CD4-positive, alpha-beta T cell treated with Interferon gamma for 1 hour (primary cell): ENCODE data around the gene FRRS1L.

Experiments
- DNase-seq: peaks from one replicate; pipeline ENCODE4 v3.0.0-alpha.2; 2020

The FRRS1L gene

DNA sequence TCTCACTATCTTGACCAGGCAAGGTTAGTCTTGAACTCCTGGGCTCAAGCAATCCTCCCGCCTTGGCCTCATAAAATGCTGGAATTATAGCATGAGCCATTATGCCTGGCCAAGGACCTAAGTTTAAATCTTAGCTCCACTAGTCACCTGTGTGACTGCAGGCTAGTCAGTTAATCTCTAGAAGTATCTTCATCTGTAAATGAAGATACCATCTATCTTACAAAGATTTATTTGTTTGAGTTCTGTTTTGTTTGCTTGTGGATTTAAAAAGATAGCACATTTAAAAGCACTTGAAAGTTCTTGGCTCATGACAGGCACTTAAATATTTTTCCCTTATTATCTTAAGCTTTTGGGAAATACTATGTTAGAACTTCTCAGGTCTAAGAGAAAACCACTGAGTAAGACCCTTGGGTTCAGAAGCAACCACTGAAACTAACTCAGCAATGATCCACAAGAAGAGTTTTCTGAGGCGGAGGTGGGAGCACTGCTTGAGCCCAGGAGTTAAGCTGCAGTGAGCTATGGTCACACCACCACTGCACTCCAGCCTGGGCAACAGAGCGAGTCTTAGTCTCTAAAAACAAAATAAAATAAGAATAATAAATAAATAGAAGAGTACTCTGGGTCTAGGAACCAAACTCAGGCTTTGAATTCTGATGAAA is 66.4 kb downstream of the FRRS1L start:
- DNase-seq = no peak

DNA sequence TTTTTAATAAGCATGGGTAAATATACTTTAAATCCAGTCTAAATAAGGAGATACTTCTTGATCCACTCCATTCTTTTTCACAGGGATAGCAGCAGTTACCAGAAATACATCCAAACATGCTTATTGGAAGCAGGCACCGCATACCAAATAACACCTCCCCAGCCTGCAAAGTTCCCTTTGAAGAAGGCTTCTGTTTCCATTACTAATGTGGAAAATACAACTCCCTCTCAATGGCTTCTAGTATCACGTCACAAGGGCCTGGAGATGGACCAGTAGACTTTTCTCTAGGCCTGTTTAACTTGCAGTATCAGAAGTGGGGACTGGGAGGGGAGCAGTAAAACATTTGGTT is 68.1 kb downstream of the FRRS1L start:
- no peak for DNase-seq

DNA sequence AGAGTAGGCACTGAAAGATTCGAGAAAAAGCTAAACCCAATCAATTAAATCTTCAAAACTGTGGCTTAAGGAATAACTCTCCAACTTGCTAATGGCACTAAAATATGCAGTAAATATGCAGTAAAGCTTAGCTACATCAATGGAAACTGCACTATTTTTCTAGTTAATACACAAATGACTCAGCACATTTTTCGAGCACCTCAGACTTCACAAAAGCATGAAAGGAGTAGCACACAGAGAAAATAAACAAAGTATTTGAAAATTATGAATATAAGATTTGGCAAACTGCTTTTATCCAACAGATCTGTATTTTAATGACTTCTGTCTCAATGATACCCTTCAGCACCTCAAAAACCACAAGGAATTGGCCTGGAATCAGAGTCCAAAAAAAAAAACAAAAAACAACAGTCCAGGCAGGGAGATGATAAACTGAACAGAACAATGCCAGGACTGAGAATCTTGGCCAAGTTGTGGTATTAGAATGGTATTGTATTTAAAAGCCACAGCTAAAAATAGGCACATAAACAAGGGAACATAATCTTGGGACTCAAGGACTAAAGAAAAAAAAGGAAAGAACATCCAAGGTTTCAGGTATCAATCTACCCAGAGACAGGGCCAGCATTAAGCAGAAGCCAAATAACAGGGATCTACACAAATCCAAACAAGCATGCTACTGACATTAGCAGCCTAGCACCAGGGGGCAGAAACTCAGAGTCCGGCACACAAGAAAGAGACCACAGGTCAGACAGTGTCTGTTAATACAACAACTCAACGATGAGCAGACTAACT is 68.7 kb downstream of the FRRS1L start:
- no peak for DNase-seq

DNA sequence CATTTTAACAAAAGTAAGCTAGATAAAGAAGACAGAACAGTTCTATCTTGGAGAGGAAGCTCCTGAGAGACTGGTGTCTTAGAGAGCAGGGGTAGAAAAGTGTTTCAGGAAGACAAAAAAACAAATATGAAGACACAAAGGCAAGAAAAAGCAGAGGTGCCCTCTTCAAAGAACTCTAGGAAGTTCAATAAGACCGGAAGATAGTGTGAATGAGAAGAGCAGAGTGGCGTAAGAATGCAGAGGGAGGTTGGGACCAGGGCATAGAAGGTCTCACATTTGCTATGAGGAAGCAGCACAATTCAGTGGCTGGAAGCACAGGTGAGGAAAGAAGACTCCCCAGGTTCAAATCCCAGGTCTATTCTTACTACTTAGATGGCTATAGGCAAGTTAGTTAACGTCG is 69.9 kb downstream of the FRRS1L start:
- no peak for DNase-seq

DNA sequence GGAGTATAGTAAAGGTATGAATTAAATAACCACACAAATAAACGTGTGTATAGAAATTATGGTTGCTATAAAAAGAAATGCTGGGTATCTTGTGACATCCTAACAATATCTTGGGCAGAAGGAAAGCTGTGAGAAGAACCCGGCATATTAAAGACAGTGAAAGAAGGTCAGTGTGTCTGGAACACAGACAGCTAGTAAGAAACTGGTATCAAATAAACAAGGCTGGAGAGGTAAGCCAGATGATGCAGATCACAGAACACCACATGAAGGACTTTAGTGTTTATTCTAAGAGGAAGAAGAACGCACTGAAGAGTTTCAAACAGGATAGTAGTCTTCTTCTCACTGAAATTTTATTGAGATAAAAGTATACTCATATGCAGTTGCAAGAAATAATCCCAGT is 71.7 kb downstream of the FRRS1L start:
- no peak for DNase-seq

DNA sequence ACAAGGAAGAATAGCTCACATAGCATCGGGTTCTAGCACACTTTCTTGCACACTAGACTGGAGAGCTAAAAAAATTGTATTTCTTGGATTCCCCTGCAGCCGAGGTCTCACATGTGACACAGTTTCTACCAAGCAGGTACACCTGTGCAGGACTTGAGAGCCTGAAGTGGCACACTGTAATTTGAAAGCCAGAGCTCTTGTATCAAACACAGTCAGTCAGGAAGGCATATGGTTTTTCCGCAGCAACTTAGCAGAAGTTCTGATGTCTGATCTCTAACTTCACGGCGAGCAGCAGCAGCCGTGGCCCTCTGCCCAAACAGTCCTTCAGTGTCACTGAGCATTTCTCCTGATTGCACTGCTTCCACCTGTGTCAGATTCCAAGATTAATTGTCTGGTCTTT is 72.8 kb downstream of the FRRS1L start:
- no peak for DNase-seq

DNA sequence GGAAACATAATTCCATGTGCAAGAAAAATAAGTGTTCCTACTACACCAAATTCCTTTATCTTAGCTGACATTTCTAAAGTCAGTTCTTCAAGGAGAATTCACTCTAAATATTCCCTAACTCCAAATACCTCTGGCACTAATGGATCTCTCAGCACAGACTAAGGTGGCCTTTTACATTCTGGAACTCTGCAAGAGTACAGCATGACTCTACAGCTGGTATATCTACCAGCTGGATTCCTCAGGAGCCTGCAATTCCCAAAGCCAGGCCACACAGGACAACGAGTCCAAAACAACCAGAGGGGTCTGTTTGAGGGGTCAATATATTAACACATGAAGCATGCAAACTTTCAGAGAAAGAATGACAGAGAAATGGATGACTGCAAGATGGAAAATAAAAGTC is 74.5 kb downstream of the FRRS1L start:
- no peak for DNase-seq

DNA sequence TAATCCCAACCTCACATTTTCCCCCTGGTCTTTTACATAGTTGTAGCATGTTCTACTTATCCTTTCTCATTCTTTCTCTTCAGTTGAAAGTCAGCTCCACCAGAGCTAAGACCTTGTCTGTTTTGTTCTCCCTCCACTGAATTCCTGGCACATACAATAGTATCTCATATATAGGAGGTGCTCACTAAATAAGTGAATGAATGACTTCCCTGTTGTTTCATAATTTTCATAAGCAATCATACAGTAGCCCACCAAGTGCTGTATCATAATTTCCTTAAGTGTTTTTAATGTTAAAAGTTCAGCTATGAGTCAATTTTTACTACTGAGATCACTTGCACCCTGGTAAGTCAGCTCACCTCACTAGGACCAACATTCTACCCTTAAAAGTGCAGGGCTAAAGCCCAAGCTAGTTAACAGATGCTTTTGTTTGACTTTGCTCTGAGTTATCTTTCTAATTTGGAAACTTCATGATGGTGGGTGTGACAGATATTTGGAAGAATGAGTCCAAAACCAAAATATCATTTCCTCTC is 74.9 kb downstream of the FRRS1L start:
- DNase-seq = no peak

DNA sequence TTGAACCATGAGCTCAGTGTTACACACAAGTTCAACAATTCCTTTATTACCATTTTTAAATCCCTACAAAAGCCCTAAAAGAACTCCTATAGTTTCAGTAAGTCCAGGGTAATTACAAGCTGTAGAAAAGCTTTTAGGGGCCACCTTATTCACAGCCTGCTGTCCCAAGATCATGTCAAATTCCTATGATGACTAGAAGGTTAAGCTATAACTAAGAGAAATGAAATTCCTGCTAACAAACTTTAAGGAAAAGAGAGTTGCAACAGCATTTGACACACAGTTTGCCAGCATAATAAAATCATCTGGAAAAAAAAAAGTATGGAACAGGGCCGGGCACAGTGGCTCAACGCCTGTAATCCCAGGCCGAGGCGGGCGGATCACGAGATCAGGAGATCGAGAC is 78.8 kb downstream of the FRRS1L start:
- DNase-seq = no peak

DNA sequence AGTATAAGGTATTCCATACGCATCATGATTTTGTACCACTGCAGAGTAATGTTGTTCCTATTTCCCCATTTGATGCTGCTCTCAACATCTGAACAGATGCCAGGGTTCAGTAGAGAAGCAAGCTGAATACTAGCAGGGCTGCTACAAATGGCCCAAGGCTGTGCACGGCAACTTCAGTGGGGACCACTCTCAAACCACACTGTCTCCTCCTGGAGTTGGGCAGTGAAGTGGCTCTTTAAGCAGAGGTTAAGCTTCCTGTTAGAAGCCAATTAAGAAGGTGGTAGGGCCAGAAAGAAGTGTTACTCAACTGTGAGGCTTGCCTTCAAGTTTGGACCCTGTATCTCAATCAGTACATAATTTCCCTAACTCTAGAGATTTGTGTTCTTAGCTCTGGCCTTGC is 79.3 kb downstream of the FRRS1L start:
- DNase-seq = no peak

DNA sequence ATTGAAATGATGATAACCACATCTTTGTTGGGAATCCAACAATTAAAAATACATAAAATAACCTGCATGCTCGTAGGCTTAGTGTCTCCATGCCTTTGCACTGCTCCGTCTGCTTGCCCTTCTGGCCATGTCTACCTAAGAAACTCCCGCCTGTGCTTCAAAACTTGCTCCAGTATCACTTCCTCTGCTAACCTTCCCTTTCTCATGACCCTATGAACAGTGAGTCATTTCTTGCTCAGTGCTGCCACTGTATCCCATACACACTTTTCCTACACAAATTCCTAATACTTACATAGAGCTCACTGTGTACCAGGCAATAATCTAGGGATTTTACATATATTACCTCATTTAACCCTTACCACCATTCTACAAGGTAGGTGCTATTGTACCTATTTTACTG is 80.8 kb downstream of the FRRS1L start:
- DNase-seq = no peak

DNA sequence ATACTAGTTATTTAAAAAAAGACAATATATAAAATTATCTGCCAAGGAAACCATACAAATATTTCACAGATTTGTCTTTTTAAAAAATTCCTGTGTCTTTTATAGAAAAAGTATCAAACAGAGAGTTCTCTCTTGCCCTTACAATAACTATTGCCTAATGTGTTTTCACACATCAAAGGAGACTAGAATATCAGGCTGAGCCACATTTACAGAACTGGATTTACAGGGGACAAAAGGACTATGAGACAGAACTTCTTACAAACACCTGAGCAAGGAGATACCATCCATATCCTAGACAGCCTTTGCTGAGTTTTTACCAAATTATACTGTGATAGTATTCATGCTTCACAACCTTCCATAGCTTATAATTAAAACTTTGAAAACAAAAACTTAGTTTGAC is 81.5 kb downstream of the FRRS1L start:
- no peak for DNase-seq

DNA sequence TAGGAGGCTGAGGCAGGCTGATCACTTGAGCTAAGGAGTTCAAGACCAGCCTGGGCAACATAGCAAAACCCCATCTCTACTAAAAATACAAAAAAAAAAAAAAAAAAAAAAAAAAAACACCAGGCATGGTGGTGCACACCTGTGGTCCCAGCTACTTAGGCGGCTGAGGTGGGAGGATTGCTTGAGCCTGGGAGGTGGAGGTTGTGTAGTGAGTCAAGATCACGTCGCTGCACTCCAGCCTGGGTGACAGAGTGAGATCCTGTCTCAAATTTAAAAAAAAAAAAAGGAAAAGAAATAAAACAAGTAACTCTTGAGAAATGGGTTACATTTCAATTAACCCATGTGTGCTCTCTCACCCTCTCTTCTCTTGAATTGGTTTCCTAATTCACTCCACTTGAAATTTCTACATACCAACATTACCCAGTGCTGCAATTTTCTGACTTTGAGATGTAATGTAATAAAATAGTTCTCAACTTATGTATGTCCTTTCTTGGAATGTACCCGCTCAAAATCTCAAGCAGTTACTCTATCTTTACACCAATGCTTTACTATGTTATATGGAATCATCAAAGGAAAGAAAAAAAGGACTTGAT is 83.1 kb downstream of the FRRS1L start:
- no peak for DNase-seq

DNA sequence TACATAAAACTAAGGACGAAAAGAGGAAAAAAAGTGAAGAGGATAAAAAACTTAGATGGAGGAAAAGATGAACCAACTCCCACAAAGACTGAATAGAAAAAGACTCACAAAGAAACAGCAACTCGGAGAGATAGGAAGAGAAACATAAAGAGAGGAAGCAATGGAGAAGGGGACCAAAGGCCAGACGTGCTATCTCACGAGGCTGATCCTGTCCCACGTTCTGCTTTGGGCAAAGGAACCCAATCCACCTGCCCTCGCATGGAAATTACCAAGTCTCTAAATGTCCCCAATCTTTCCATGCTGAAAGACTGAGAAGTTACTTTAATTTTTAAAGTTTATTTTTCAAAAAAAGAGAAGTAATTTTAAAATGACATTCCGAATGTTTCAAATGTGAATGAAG is 83.9 kb downstream of the FRRS1L start:
- no peak for DNase-seq

DNA sequence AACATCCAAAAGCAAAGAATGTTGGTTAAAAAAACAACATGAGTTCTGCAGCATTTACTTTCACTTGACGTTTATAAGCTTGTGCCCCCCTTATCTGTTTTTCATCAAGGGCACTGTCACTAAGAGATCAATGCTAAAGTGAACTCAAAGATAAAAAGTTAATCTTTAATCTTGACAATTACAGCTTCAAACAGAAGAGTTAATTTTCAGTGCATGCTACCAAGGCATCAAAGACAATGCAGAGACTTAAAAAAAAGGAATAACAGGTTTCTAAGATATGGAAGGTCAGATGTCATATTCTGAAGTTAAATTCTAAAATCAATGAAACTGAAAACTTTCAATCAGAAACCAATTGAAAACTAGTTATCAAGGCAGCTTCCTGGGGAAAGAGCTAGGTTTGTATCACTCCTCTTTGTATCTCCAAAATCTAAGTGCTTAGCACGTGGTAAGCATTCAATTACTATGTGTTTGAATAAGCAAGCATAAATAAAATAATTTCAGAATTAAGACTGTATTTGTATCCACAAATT is 84.9 kb downstream of the FRRS1L start:
- no peak for DNase-seq
